DND-41 (cell line): ENCODE measurements around the gene BCL11B.

Experiments
- ATAC-seq: fragments of 200-7000 bp; cut with Tn5 transposase; 3 replicates; pipeline ENCODE4 v1.9.1; 2021; ENCODE audit warnings: low read depth; ENCODE audit not compliant: insufficient read depth
- DNase-seq: peaks from one replicate; pipeline ENCODE4 v3.0.0-alpha.2; 2020
- H2AFZ ChIP-seq: 2 replicates; pipeline ENCODE4 v1.6.0; 2012; ENCODE audit warnings: low read depth, low read length
- H3K27ac ChIP-seq: 2 replicates; pipeline ENCODE4 v1.5.1; 2012; ENCODE audit warnings: low read length, inconsistent platforms
- H3K27me3 ChIP-seq: fragments of 200-600 bp; sonication (generic); 2 replicates; pipeline ENCODE4 v1.6.0; 2012; ENCODE audit warnings: low read length, mild to moderate bottlenecking, inconsistent platforms; ENCODE audit not compliant: insufficient read depth, poor library complexity
- H3K36me3 ChIP-seq: 2 replicates; pipeline ENCODE4 v1.5.1; 2012; ENCODE audit warnings: low read length, inconsistent platforms; ENCODE audit not compliant: insufficient read depth
- H3K4me1 ChIP-seq: 2 replicates; pipeline ENCODE4 v1.5.1; 2012; ENCODE audit warnings: mild to moderate bottlenecking, low read length; ENCODE audit not compliant: insufficient read depth
- H3K4me2 ChIP-seq: 2 replicates; pipeline ENCODE4 v1.6.0; 2012; ENCODE audit warnings: mild to moderate bottlenecking, moderate library complexity, low read length, inconsistent platforms; ENCODE audit not compliant: insufficient read depth
- H3K4me3 ChIP-seq, 2 experiments: fragments of 200-600 bp in 1 of 2; shearing (Covaris generic) in 1 of 2; 2 replicates each; pipeline ENCODE4 v1.5.1; 2012 to 2016; ENCODE audit warnings: inconsistent platforms in 2 of 2, low read length in 2 of 2, mild to moderate bottlenecking in 2 of 2, low read depth in 1 of 2, moderate library complexity in 1 of 2
- H3K79me2 ChIP-seq: 2 replicates; pipeline ENCODE4 v1.6.0; 2012; ENCODE audit warnings: low read length, inconsistent platforms; ENCODE audit not compliant: insufficient read depth
- H3K9ac ChIP-seq: 2 replicates; pipeline ENCODE4 v1.6.0; 2012; ENCODE audit warnings: low read depth, mild to moderate bottlenecking, inconsistent platforms, low read length, moderate library complexity
- H3K9me3 ChIP-seq: 2 replicates; pipeline ENCODE4 v1.5.1; 2012; ENCODE audit warnings: low read length, moderate library complexity, mild to moderate bottlenecking, inconsistent platforms; ENCODE audit not compliant: insufficient read depth, severe bottlenecking
- H4K20me1 ChIP-seq: 2 replicates; pipeline ENCODE4 v1.6.0; 2012; ENCODE audit warnings: low read length; ENCODE audit not compliant: insufficient read depth
- EZH2 ChIP-seq: IDR thresholded peaks from 3 replicates; pipeline ENCODE4 v1.6.1; 2012; ENCODE audit warnings: borderline replicate concordance, low read depth, mild to moderate bottlenecking, moderate library complexity, low read length, inconsistent platforms; ENCODE audit not compliant: severe bottlenecking
- TF ChIP-seq, protein P1 (sequence below): IDR thresholded peaks from 2 replicates; pipeline ENCODE4 v1.5.1; 2012; ENCODE audit warnings: borderline replicate concordance, low read length, moderate library complexity, mild to moderate bottlenecking; ENCODE audit not compliant: poor library complexity, severe bottlenecking; ENCODE audit errors: extremely low read depth

BCL11B gene

GRCh38 chr14:99231850-99232713 is 39.9 kb downstream of the BCL11B start:
- no peak overlapping the region for H3K27ac ChIP-seq
- no peak for TF ChIP-seq EZH2
- TF ChIP-seq, protein P1, sequence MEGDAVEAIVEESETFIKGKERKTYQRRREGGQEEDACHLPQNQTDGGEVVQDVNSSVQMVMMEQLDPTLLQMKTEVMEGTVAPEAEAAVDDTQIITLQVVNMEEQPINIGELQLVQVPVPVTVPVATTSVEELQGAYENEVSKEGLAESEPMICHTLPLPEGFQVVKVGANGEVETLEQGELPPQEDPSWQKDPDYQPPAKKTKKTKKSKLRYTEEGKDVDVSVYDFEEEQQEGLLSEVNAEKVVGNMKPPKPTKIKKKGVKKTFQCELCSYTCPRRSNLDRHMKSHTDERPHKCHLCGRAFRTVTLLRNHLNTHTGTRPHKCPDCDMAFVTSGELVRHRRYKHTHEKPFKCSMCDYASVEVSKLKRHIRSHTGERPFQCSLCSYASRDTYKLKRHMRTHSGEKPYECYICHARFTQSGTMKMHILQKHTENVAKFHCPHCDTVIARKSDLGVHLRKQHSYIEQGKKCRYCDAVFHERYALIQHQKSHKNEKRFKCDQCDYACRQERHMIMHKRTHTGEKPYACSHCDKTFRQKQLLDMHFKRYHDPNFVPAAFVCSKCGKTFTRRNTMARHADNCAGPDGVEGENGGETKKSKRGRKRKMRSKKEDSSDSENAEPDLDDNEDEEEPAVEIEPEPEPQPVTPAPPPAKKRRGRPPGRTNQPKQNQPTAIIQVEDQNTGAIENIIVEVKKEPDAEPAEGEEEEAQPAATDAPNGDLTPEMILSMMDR = no peak
- ATAC-seq = peak; percentile 49; the same call in 2 of the 3 replicates

GRCh38 chr14:99231161-99231849 is 40.7 kb downstream of the BCL11B start:
- no peak overlapping the region for H2AFZ ChIP-seq
- H3K79me2 ChIP-seq = peaks cover 100% of the 10 kb centered on the region
- H3K4me1 ChIP-seq = peaks cover 5% of the 10 kb centered on the region; the same call in 1 of the 2 replicates
- no peaks in the 10 kb centered on the region for H3K9me3 ChIP-seq
- TF ChIP-seq, protein P1 = no peak
- TF ChIP-seq EZH2 = no peak
- H3K4me3 ChIP-seq = no peak overlapping the region
- H3K4me2 ChIP-seq = no peak overlapping the region
- ATAC-seq (no peak), DNase-seq (no peak)
- no peak overlapping the region for H3K27ac ChIP-seq
- H3K27me3 ChIP-seq = no peaks in the 10 kb centered on the region
- peaks cover 91% of the 10 kb centered on the region for H4K20me1 ChIP-seq
- no peak overlapping the region for H3K9ac ChIP-seq
- peaks cover 87% of the 10 kb centered on the region for H3K36me3 ChIP-seq

More at GRCh38 chr14:99231850-99232713, 39.9 kb downstream of the BCL11B start:
- no peak overlapping the region for H3K9ac ChIP-seq
- peaks cover 100% of the 10 kb centered on the region for H3K79me2 ChIP-seq
- H3K27me3 ChIP-seq = no peaks in the 10 kb centered on the region
- no peak overlapping the region for H3K4me3 ChIP-seq
- H3K36me3 ChIP-seq = peaks cover 87% of the 10 kb centered on the region
- peaks cover 5% of the 10 kb centered on the region; the same call in 1 of the 2 replicates for H3K4me1 ChIP-seq
- no peaks in the 10 kb centered on the region for H3K9me3 ChIP-seq
- H3K4me2 ChIP-seq = no peak overlapping the region
- no peak overlapping the region for H2AFZ ChIP-seq
- no peak for DNase-seq
- H4K20me1 ChIP-seq = peaks cover 91% of the 10 kb centered on the region

DNA sequence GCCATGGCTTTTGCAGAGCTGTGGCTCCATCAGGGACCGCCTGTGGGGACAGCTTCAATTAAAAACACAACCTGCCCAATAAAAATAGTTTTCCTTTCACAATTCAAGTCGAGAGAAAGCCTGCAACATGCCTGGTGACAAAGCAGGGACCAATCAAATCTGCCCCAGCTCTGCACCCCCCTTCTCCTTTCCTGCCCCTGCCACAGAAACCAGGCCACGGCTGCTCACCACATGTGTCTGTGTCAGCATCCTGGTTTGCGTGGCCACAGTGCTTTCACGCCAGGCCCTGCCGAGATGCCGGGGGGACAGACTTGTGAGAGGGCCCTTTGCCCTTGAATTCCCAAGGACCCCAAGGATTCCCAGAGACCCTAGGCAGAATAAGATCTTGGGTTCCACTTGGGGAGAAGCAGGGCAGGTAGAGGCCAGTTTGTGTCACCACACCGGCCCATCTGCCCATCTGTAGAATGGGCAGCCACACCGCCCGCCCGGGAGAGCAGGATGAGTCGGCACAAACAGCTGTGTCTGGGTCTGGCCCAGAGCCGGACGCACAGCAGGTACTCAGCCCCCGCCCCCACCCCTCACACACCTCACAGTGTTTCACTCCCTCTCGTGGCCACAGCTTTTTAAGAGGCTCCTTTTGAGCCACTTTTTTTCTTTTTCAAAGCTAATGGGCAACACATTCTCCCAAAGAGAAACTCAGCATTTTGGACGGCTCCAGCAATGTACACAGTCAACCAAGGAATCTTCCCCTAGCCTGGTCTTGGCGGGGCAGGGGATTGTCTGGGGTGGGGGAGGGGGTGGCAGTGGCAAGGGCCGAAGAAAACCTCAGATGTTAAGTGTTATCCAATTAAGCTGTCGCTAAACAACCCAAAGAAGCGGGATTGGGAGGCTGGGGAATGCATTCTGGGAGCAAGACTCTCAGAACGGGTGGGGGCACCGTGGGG is 41.5 kb downstream of the BCL11B start:
- H3K79me2 ChIP-seq = peaks cover 100% of the 10 kb centered on the region
- peaks cover 93% of the 10 kb centered on the region for H3K36me3 ChIP-seq
- DNase-seq (peak; percentile 31), ATAC-seq (no peak)
- no peak overlapping the region for H3K4me3 ChIP-seq
- H3K4me1 ChIP-seq = peaks cover 5% of the 10 kb centered on the region; the same call in 1 of the 2 replicates
- TF ChIP-seq, protein P1 = no peak
- TF ChIP-seq EZH2 = no peak
- no peak overlapping the region for H3K27ac ChIP-seq
- H3K9me3 ChIP-seq = no peaks in the 10 kb centered on the region
- no peak overlapping the region for H3K9ac ChIP-seq
- H3K4me2 ChIP-seq = no peak overlapping the region
- H2AFZ ChIP-seq = no peak overlapping the region
- peaks cover 96% of the 10 kb centered on the region for H4K20me1 ChIP-seq
- no peaks in the 10 kb centered on the region for H3K27me3 ChIP-seq
